HG02970 (cell line): ENCODE data around the gene ARHGAP23.

Source experiments
- ATAC-seq: cut with Tn5 transposase; IDR thresholded peaks from one replicate; pipeline ENCODE4 v1.9.1; 2021; ENCODE audit warnings: mild to moderate bottlenecking, moderate library complexity, moderate number of reproducible peaks; ENCODE audit not compliant: unreplicated experiment, low FRiP score

ARHGAP23 gene

GRCh38 chr17:38560503-38561318, 132.4 kb downstream of the ARHGAP23 start:
- ATAC-seq: no peak

DNA sequence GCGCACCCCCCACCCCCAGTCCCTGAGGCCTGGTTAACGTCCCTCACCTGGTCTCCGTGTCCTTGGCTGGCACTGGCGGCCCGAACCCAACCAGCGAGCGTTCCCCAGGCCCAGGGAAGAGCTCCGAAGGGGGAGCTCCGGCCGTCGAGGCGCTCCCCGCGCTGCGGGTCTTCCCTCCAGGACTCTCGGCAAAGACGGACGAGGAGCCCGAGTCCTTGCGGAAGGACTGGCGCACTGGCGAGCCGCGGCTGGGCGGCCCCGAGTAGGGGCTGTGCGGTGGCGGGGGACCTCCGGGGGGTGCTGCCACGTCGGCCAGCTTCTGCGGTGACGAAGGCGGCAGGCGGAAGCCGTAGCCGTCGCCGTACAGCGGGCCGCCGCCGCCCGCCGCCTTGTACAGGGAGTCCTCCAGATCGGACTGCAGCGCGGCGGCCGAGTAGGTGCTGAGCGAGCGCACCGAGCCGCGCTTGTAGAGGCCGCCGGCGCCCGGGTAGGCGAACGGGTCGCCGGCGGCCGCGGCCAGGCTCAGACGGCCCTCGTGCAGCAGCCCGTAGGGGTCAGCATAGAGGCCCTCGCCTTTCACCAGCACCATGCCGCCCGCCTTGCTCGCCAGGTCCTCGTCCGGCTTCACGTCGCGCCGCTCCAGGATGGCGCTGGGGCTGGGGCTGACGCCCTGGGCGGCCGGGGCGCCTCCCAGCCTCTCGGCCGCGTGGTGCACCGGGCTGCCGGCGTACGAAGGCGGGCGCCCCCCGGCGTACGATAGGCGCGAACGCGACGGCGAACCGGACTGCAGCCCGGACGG, 133.4 kb downstream of the ARHGAP23 start:
- ATAC-seq: no peak
